ENCODE data around the gene AUTS2.

The AUTS2 gene

DNA sequence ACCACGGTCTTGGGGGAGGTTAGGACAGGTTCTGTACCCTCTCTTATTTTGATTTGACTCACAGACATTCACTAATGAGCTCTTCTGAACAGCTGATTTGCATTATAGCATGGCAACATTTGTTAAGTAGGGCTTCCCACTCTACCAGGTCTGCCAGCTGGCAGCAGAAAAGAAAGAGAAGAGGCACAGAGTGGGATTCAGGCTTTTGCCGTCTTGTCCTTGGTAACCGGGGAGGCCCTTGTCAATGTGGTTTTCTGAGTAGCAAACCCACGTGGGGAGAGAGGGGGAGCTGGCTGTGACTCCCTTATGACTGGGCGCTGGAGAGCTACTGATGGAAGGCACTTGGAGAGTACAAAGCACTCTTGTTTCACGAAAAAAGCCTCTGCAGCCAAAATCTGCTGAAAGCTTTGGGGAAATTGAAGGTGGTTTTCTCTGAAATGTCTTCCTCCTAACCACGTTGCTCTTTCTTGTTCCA lies 1178.4 kb downstream of the AUTS2 start:
- no peak for DNase-seq (ENCODE audit: extremely low spot score)
- no peak for TF ChIP-seq BHLHE40 (IDR thresholded peaks at IDR 0.05; ENCODE audit: borderline replicate concordance)
- TF ChIP-seq ARNT (IDR thresholded peaks at IDR 0.05) = no peak
- TF ChIP-seq FOXA1 (IDR thresholded peaks at IDR 0.05) = no peak
- TF ChIP-seq SP1 (IDR thresholded peaks at IDR 0.05) = no peak
- POLR2A ChIA-PET = no interaction called here
- CTCF ChIA-PET = interaction anchor here (1.5 kb wide), 1 partner anchor 12 kb away, joined by 3 read pairs; no protein-coding TSS in a partner anchor

- ChIA-PET CTCF (interaction anchor here (1.5 kb wide), 1 partner anchor 11 kb away, joined by 3 read pairs; no protein-coding TSS in a partner anchor), POLR2A (no interaction called here)
- DNase-seq (ENCODE audit: extremely low spot score) = no peak
- TF ChIP-seq ARNT (IDR thresholded peaks at IDR 0.05) = no peak
- TF ChIP-seq TARDBP (IDR thresholded peaks at IDR 0.05) = no peak
- no peak for TF ChIP-seq ZNF384 (IDR thresholded peaks at IDR 0.05)
- no peak for TF ChIP-seq SP1 (IDR thresholded peaks at IDR 0.05)
- TF ChIP-seq FOXA1 (IDR thresholded peaks at IDR 0.05) = no peak
- TF ChIP-seq NFRKB (IDR thresholded peaks at IDR 0.05) = no peak
- TF ChIP-seq L3MBTL2 (conservative IDR thresholded peaks at IDR 0.05) = no peak
- TF ChIP-seq ELF4 (IDR thresholded peaks at IDR 0.05) = no peak
- no peak for TF ChIP-seq FOXK2 (IDR thresholded peaks at IDR 0.05)
- no peak for TF ChIP-seq FOXM1 (IDR thresholded peaks at IDR 0.05; ENCODE audit: borderline replicate concordance)
- TF ChIP-seq, protein P1, sequence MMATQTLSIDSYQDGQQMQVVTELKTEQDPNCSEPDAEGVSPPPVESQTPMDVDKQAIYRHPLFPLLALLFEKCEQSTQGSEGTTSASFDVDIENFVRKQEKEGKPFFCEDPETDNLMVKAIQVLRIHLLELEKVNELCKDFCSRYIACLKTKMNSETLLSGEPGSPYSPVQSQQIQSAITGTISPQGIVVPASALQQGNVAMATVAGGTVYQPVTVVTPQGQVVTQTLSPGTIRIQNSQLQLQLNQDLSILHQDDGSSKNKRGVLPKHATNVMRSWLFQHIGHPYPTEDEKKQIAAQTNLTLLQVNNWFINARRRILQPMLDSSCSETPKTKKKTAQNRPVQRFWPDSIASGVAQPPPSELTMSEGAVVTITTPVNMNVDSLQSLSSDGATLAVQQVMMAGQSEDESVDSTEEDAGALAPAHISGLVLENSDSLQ (IDR thresholded peaks at IDR 0.05) = no peak
- TF ChIP-seq CTBP1 (IDR thresholded peaks at IDR 0.05; ENCODE audit: borderline replicate concordance) = no peak
- no peak for TF ChIP-seq LEF1 (IDR thresholded peaks at IDR 0.05; ENCODE audit: borderline replicate concordance)
- TF ChIP-seq HDGF (IDR thresholded peaks at IDR 0.05; ENCODE audit: borderline replicate concordance) = no peak
- no peak for TF ChIP-seq BHLHE40 (IDR thresholded peaks at IDR 0.05; ENCODE audit: borderline replicate concordance)
- no peak for TF ChIP-seq SUZ12 (IDR thresholded peaks at IDR 0.05)
Measured at GRCh38 chr7:70777251-70777650, 1179.0 kb downstream of the AUTS2 start.

DNA sequence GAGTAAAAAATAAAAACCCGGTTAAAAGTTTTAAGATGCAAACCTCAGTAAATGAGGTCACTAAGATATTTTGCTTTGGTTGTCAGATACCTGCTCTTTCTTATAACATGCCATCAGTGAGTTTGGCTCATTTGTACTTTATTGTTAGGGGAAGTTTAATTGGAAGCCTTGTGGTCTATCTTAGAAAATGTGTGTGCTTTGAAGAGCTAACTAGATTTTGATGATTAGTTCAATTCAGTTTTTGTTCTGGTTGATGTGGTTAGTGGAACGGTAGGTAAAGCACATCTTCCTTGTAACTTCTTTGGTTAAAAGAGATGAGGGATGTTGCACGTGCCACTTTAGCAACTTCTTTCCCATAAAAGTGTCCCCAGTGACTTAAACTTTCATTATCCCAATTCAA lies 1180.3 kb downstream of the AUTS2 start:
- ChIA-PET POLR2A (no interaction called here), CTCF (no interaction called here)

GRCh38 chr7:70779321-70779720 lies 1181.0 kb downstream of the AUTS2 start:
- POLR2A ChIA-PET = no interaction called here
- TF ChIP-seq SUZ12 (IDR thresholded peaks at IDR 0.05) (no peak), TARDBP (IDR thresholded peaks at IDR 0.05) (no peak), ZNF384 (IDR thresholded peaks at IDR 0.05) (no peak), FOXM1 (IDR thresholded peaks at IDR 0.05; ENCODE audit: borderline replicate concordance) (no peak)
- TF ChIP-seq, protein P1 (IDR thresholded peaks at IDR 0.05) = no peak
- CTCF ChIA-PET = no interaction called here
- DNase-seq (ENCODE audit: extremely low spot score) = no peak

More for the DNA sequence above, 1180.3 kb downstream of the AUTS2 start:
- TF ChIP-seq FOXK2 (IDR thresholded peaks at IDR 0.05) (no peak), LEF1 (IDR thresholded peaks at IDR 0.05; ENCODE audit: borderline replicate concordance) (no peak), SP1 (IDR thresholded peaks at IDR 0.05) (no peak), FOXM1 (IDR thresholded peaks at IDR 0.05; ENCODE audit: borderline replicate concordance) (no peak), HDGF (IDR thresholded peaks at IDR 0.05; ENCODE audit: borderline replicate concordance) (no peak), FOXA1 (IDR thresholded peaks at IDR 0.05) (no peak), NFRKB (IDR thresholded peaks at IDR 0.05) (no peak), ELF4 (IDR thresholded peaks at IDR 0.05) (no peak), CTBP1 (IDR thresholded peaks at IDR 0.05; ENCODE audit: borderline replicate concordance) (no peak), BHLHE40 (IDR thresholded peaks at IDR 0.05; ENCODE audit: borderline replicate concordance) (no peak), SUZ12 (IDR thresholded peaks at IDR 0.05) (no peak), L3MBTL2 (conservative IDR thresholded peaks at IDR 0.05) (no peak), TARDBP (IDR thresholded peaks at IDR 0.05) (no peak), ZNF384 (IDR thresholded peaks at IDR 0.05) (no peak), ARNT (IDR thresholded peaks at IDR 0.05) (no peak)
- TF ChIP-seq, protein P1 (IDR thresholded peaks at IDR 0.05) = no peak
- no peak for DNase-seq (ENCODE audit: extremely low spot score)

DNA sequence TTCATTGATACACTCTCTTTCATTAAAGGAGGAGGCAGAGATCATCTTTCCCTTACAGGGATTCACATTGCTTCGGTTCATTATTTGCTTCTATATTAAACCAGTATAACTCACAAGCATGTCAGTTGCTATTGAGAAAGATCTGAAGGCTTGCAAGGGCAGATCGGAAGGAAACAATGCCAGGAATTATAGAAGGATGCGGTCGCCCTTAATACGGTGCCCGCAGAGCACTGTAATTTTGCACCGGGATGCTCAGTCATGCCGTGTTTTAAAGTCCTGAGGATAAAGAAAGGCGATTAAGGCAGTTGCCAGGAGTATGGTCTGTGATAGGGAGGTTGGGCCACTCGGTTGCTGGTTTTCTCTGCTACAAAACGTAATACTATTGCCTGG lies 1183.6 kb downstream of the AUTS2 start:
- DNase-seq (ENCODE audit: extremely low spot score) = no peak
- ChIA-PET CTCF (no interaction called here), POLR2A (no interaction called here)
- no peak for TF ChIP-seq FOXA1 (IDR thresholded peaks at IDR 0.05)
- TF ChIP-seq HDGF (IDR thresholded peaks at IDR 0.05; ENCODE audit: borderline replicate concordance) = no peak
- no peak for TF ChIP-seq ZNF384 (IDR thresholded peaks at IDR 0.05)
- TF ChIP-seq ELF4 (IDR thresholded peaks at IDR 0.05) = no peak
- no peak for TF ChIP-seq FOXK2 (IDR thresholded peaks at IDR 0.05)

GRCh38 chr7:70782796-70783195 lies 1184.5 kb downstream of the AUTS2 start:
- POLR2A ChIA-PET = no interaction called here
- CTCF ChIA-PET = no interaction called here
- no peak for DNase-seq (ENCODE audit: extremely low spot score)
- TF ChIP-seq FOXA1 (IDR thresholded peaks at IDR 0.05) (no peak), LEF1 (IDR thresholded peaks at IDR 0.05; ENCODE audit: borderline replicate concordance) (no peak), ELF4 (IDR thresholded peaks at IDR 0.05) (no peak), L3MBTL2 (conservative IDR thresholded peaks at IDR 0.05) (no peak), BHLHE40 (IDR thresholded peaks at IDR 0.05; ENCODE audit: borderline replicate concordance) (no peak), FOXM1 (IDR thresholded peaks at IDR 0.05; ENCODE audit: borderline replicate concordance) (no peak), SP1 (IDR thresholded peaks at IDR 0.05) (no peak), CTBP1 (IDR thresholded peaks at IDR 0.05; ENCODE audit: borderline replicate concordance) (no peak), HDGF (IDR thresholded peaks at IDR 0.05; ENCODE audit: borderline replicate concordance) (no peak), FOXK2 (IDR thresholded peaks at IDR 0.05) (no peak), ARNT (IDR thresholded peaks at IDR 0.05) (no peak), ZNF384 (IDR thresholded peaks at IDR 0.05) (no peak), TARDBP (IDR thresholded peaks at IDR 0.05) (no peak), SUZ12 (IDR thresholded peaks at IDR 0.05) (no peak), NFRKB (IDR thresholded peaks at IDR 0.05) (no peak)
- TF ChIP-seq, protein P1 (IDR thresholded peaks at IDR 0.05) = no peak
